Ovary (tissue), 3 donors: ENCODE results near the gene PLCB4.

ENCODE experiments used
- POLR2A ChIP-seq: fragments of 450-650 bp; IDR thresholded peaks from one replicate; pipeline ENCODE4 v1.6.1; 2017; ENCODE audit warnings: antibody characterized with exemption, mild to moderate bottlenecking, moderate library complexity
- TF ChIP-seq, protein P1 (sequence below), 3 donors: fragments of 450-650 bp in 2 of 3; fragments of 200-600 bp in 1 of 3; IDR thresholded peaks; one replicate each; pipeline versions ENCODE4 v1.5.1 to v1.8.0; 2016 to 2022; ENCODE audit warnings: antibody characterized with exemption in 3 of 3, mild to moderate bottlenecking in 1 of 3
- donor health status: DM: no; HTN: no; CAD: no.

DNA sequence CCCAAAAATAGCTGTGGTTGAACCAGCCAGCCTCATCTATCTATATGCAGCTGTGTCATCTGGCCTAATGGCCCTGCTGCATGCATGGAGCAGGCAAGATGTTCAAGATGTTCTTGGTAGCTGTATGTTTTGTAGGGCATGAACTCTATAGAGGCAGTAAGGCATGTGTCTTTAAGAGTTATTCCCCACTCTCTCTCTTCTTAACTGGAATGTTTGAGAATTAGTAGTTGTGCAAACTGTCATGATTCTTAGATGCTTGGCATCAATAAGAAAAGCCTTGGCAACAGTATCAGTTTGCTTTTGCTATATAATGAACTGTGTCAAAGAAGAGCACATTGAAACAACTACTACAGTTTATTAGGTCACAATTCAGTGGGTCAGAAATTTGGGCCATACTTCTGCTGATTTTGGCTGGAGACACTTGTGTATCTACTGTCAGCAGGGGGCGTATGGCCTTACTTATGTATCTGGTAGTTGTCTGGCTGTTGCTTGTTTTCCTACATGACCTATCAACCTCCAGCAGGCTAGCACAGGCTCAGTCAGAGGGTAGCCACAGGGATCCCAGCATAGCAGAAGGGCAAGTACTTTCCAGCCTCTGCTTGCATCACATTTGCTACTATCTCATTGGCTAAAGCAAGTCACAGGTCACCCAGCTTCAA, 389.4 kb downstream of the PLCB4 start:
- TF ChIP-seq, protein P1, sequence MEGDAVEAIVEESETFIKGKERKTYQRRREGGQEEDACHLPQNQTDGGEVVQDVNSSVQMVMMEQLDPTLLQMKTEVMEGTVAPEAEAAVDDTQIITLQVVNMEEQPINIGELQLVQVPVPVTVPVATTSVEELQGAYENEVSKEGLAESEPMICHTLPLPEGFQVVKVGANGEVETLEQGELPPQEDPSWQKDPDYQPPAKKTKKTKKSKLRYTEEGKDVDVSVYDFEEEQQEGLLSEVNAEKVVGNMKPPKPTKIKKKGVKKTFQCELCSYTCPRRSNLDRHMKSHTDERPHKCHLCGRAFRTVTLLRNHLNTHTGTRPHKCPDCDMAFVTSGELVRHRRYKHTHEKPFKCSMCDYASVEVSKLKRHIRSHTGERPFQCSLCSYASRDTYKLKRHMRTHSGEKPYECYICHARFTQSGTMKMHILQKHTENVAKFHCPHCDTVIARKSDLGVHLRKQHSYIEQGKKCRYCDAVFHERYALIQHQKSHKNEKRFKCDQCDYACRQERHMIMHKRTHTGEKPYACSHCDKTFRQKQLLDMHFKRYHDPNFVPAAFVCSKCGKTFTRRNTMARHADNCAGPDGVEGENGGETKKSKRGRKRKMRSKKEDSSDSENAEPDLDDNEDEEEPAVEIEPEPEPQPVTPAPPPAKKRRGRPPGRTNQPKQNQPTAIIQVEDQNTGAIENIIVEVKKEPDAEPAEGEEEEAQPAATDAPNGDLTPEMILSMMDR (IDR thresholded peaks at IDR 0.05) = no peak
- no peak for TF ChIP-seq POLR2A
